Measurements from ENCODE around the gene MMP27. TPM values are rescaled to one million over a fixed set of nuclear protein-coding genes. Genes with fewer than 3 reads are reported as not detected.

Gene MMP27
- total RNA-seq, 1 donor from 2014 or later, result not detected

Other genes starting within 250 kb of the MMP27 start
- 23.8 TPM for gene MMP7, start 175.0 kb downstream of the MMP27 start, total RNA-seq (ENCODE audit: insufficient read depth, low replicate concordance)
- gene MMP20, start 80.4 kb downstream of the MMP27 start, total RNA-seq (ENCODE audit: insufficient read depth, low replicate concordance), result not detected
- gene MMP8, start 19.2 kb upstream of the MMP27 start, total RNA-seq (ENCODE audit: insufficient read depth, low replicate concordance), result 1.4 TPM
- 26.0 TPM for gene MMP10, start 74.9 kb upstream of the MMP27 start, total RNA-seq (ENCODE audit: insufficient read depth, low replicate concordance)
- not detected for gene MMP1, start 92.4 kb upstream of the MMP27 start, total RNA-seq (ENCODE audit: insufficient read depth, low replicate concordance)
- 0.72 TPM for gene MMP3, start 137.8 kb upstream of the MMP27 start, total RNA-seq (ENCODE audit: insufficient read depth, low replicate concordance)
- gene MMP12, start 169.2 kb upstream of the MMP27 start, total RNA-seq (ENCODE audit: insufficient read depth, low replicate concordance), result 1.4 TPM
- not detected for gene MMP13, start 250.0 kb upstream of the MMP27 start, total RNA-seq (ENCODE audit: insufficient read depth, low replicate concordance)

All from umbilical cord (tissue), 1 donor.